GM23338 (cell line): ENCODE results near the gene SAMHD1. TPM values are rescaled to one million over a fixed set of nuclear protein-coding genes. Genes with fewer than 3 reads are reported as not detected.

ENCODE experiments used
- ATAC-seq: fragments of 200-7000 bp; cut with Tn5 transposase; 3 replicates; pipeline ENCODE4 v1.9.1; 2020
- DNase-seq: peaks from one replicate; pipeline ENCODE4 v3.0.0-alpha.2; 2015; ENCODE audit warnings: low spot score
- H2AFZ ChIP-seq: fragments of 200-600 bp; sonication (generic); 2 replicates; pipeline ENCODE4 v1.8.0; 2016; ENCODE audit warnings: antibody characterized with exemption, mild to moderate bottlenecking, moderate library complexity
- H3F3A ChIP-seq: fragments of 200-600 bp; sonication (generic); replicated peaks from 2 replicates; pipeline ENCODE4 v1.8.0; 2017; ENCODE audit warnings: antibody characterized with exemption, mixed run types, low read depth
- H3K27ac ChIP-seq: fragments of 200-600 bp; sonication (generic); 2 replicates; pipeline ENCODE4 v1.6.1; 2016; ENCODE audit warnings: low read depth
- H3K27me3 ChIP-seq: fragments of 200-600 bp; sonication (generic); 2 replicates; pipeline ENCODE4 v1.8.0; 2016; ENCODE audit warnings: mild to moderate bottlenecking, mixed run types, moderate library complexity; ENCODE audit not compliant: insufficient read depth
- H3K36me3 ChIP-seq: fragments of 200-600 bp; sonication (generic); 2 replicates; pipeline ENCODE4 v1.8.0; 2016; ENCODE audit warnings: mild to moderate bottlenecking; ENCODE audit not compliant: insufficient read depth
- H3K4me1 ChIP-seq: fragments of 200-600 bp; sonication (generic); 2 replicates; pipeline ENCODE4 v1.8.0; 2016; ENCODE audit warnings: mild to moderate bottlenecking, moderate library complexity; ENCODE audit not compliant: insufficient read depth
- H3K4me2 ChIP-seq: fragments of 200-600 bp; sonication (generic); 2 replicates; pipeline ENCODE4 v1.7.1; 2017; ENCODE audit warnings: mixed run types
- H3K4me3 ChIP-seq: fragments of 200-600 bp; sonication (generic); 2 replicates; pipeline ENCODE4 v1.6.1; 2016; ENCODE audit warnings: mixed run types
- H3K79me2 ChIP-seq: fragments of 200-600 bp; sonication (generic); replicated peaks from 2 replicates; pipeline ENCODE4 v1.8.0; 2017; ENCODE audit warnings: mild to moderate bottlenecking; ENCODE audit not compliant: insufficient read depth
- H3K9me2 ChIP-seq: fragments of 200-600 bp; sonication (generic); 2 replicates; pipeline ENCODE4 v1.8.0; 2017; ENCODE audit not compliant: insufficient read depth
- H4K20me1 ChIP-seq: fragments of 200-600 bp; sonication (generic); replicated peaks from 2 replicates; pipeline ENCODE4 v1.8.0; 2017; ENCODE audit warnings: mild to moderate bottlenecking; ENCODE audit not compliant: insufficient read depth
- H3K27ac Mint-ChIP-seq: 2 replicates; pipeline ENCODE4 v1.8.0; 2020; ENCODE audit warnings: inconsistent platforms, mild to moderate bottlenecking, moderate library complexity, mixed read lengths
- H3K27me3 Mint-ChIP-seq: 3 replicates; pipeline ENCODE4 v1.8.0; 2022; ENCODE audit warnings: low read depth, mild to moderate bottlenecking, moderate library complexity, mixed read lengths, inconsistent platforms; ENCODE audit not compliant: insufficient read depth, poor library complexity
- H3K36me3 Mint-ChIP-seq: 3 replicates; pipeline ENCODE4 v1.8.0; 2021; ENCODE audit warnings: low read depth, mild to moderate bottlenecking, inconsistent platforms, moderate library complexity, mixed read lengths
- H3K4me1 Mint-ChIP-seq: 3 replicates; pipeline ENCODE4 v1.8.0; 2020; ENCODE audit warnings: mild to moderate bottlenecking, inconsistent platforms, mixed read lengths
- H3K4me3 Mint-ChIP-seq: 3 replicates; pipeline ENCODE4 v1.8.0; 2021; ENCODE audit warnings: moderate library complexity, mild to moderate bottlenecking, inconsistent platforms, mixed read lengths
- H3K9me3 Mint-ChIP-seq: 3 replicates; pipeline ENCODE4 v1.8.0; 2020; ENCODE audit warnings: moderate library complexity, mild to moderate bottlenecking, inconsistent platforms, mixed read lengths
- CTCF ChIP-seq, 2 experiments: fragments of 200-600 bp in 1 of 2; sonication (generic) in 1 of 2; conservative IDR thresholded peaks; 2 replicates each; pipeline versions ENCODE4 v1.5.1 to v1.6.1; 2016 to 2017; ENCODE audit warnings: antibody characterized with exemption in 2 of 2, low read depth in 2 of 2, mild to moderate bottlenecking in 2 of 2, moderate library complexity in 1 of 2
- POLR2AphosphoS5 ChIP-seq: IDR thresholded peaks from 2 replicates; pipeline ENCODE4 v1.6.1; 2016; ENCODE audit warnings: antibody characterized with exemption, low read depth
- REST ChIP-seq: IDR thresholded peaks from one replicate; pipeline ENCODE4 v1.6.1; 2018; ENCODE audit warnings: antibody characterized with exemption; ENCODE audit not compliant: unreplicated experiment
- STAT1 ChIP-seq: IDR thresholded peaks from one replicate; pipeline ENCODE4 v1.6.1; 2016; ENCODE audit warnings: antibody characterized with exemption; ENCODE audit not compliant: unreplicated experiment
- ZNF462 ChIP-seq: fragments of 250-450 bp; sonication (Bioruptor Pico); IDR thresholded peaks from 2 replicates; pipeline ENCODE4 v1.5.0; 2020; ENCODE audit warnings: mild to moderate bottlenecking, moderate library complexity
- polyA plus RNA-seq: library from polyadenylated mRNA; unstranded; fragments of >200 nt; fragmentation: Nextera tagmentation; extraction: Ambion mirVana; gene quantifications from 2 replicates; pipeline ENCODE4 v1.2.1, GENCODE V29; 2016
- total RNA-seq: library from RNA; depleted of rRNA; stranded (reverse); fragments of >200 nt; shearing (Covaris generic); gene quantifications from 2 replicates; pipeline ENCODE4 v1.2.3, GENCODE V29; 2014

SAMHD1 gene
- total and polyA plus RNA-seq, 2 experiments from 2014 or later = 21.9 to 45.4 TPM

- DNase-seq (peak; percentile 63), ATAC-seq (peak; percentile 31)
- Histone ChIP-seq H3K27ac (no peak overlapping the region), H3K9me2 (no peaks in the 10 kb centered on the region), H3K36me3 (no peaks in the 10 kb centered on the region), H2AFZ (peak overlapping the region; percentile 90), H4K20me1 (peaks cover 7% of the 10 kb centered on the region), H3K4me3 (peak overlapping the region; percentile 65), H3K4me1 (peaks cover 22% of the 10 kb centered on the region), H3F3A (no peaks in the 10 kb centered on the region), H3K27me3 (peaks cover 25% of the 10 kb centered on the region), H3K79me2 (peaks cover 16% of the 10 kb centered on the region), H3K4me2 (peak overlapping the region; percentile 82)
- H3K36me3 Mint-ChIP-seq = peaks cover 3% of the 10 kb centered on the region; the same call in 1 of the 3 replicates
- H3K4me3 Mint-ChIP-seq = peak overlapping the region; percentile 69
- H3K27ac Mint-ChIP-seq = no peak overlapping the region
- H3K9me3 Mint-ChIP-seq = no peaks in the 10 kb centered on the region
- H3K27me3 Mint-ChIP-seq = peaks cover 22% of the 10 kb centered on the region
- H3K4me1 Mint-ChIP-seq = peaks cover 30% of the 10 kb centered on the region
- TF ChIP-seq POLR2AphosphoS5 (no peak), ZNF462 (CRISPR knock-in tag) (peak; percentile 41; the same call in 1 of the 2 replicates), REST (no peak), STAT1 (no peak), CTCF (conservative IDR thresholded peaks at IDR 0.05; ENCODE audit: low read depth in 2 of 2) (no peak)
Observed at GRCh38 chr20:36865076-36865860, 86.2 kb downstream of the SAMHD1 start.
